ENCODE results near the gene FAM217B. TPM values are rescaled to one million over a fixed set of nuclear protein-coding genes. Genes with fewer than 3 reads are reported as not detected.

Gene FAM217B
- total and polyA plus RNA-seq, 2 donors (not counting 3 experiments of a cell fraction or from before 2014, with no cell fraction given) = 2.7 to 8.2 TPM

DNA sequence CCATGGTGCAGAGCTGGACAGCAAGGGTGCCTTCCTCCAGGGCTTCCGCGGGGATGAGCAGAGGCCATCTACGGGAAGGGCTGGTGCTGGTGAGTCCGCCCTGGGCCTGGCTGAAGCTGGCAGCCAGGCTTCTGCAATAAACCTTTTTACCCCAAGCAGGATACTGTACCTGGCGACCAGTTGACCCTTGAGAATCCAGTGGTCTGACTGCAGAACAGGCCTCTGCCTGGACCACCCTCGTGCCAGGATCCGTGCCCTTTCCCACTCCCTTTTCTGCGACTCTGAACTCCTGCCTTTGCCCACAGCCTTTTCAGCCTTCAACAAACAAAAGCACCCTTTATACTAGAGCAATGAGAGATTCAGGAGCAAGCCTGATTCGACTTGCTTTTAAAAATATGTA is 36.9 kb downstream of the FAM217B start:
- no peak overlapping the region for H3K4me3 ChIP-seq (replicated peaks in 1 of 3; ENCODE audit: insufficient read depth in 1 of 3, low read depth in 1 of 3, low read length in 3 of 3)
- no peak overlapping the region for H3K9ac ChIP-seq (replicated peaks; ENCODE audit: extremely low read depth, insufficient read depth, low read length)
- H3K4me2 ChIP-seq (ENCODE audit: insufficient read depth, low read length) = no peak overlapping the region
- intact Hi-C loops (cut with micrococcal nuclease) (no loop called here), dilution Hi-C loops (cut with MboI; ENCODE audit: extremely low pct_ligation_motif_present, low sequenced_read_pairs) (no loop called here)
- H3K79me2 ChIP-seq (ENCODE audit: control insufficient read depth, insufficient read depth, low read length) = no peaks in the 10 kb centered on the region
- H3K27ac ChIP-seq (ENCODE audit: insufficient read depth, low read depth, low read length) = no peak overlapping the region
- H2AFZ ChIP-seq (ENCODE audit: low read depth, low read length) = no peak overlapping the region
- no TSS peak for BruUV-seq (replicated peaks)
- CTCF ChIA-PET = no interaction called here
- no peaks in the 10 kb centered on the region for H3K4me1 ChIP-seq (ENCODE audit: control insufficient read depth, extremely low read depth, insufficient read depth, low read length)
- no peaks in the 10 kb centered on the region for H3K36me3 ChIP-seq (ENCODE audit: control insufficient read depth in 2 of 2, extremely low read depth in 1 of 2, insufficient read depth in 2 of 2, low read length in 2 of 2)
- H3K27me3 ChIP-seq (ENCODE audit: control insufficient read depth in 2 of 2, insufficient read depth in 2 of 2, low read length in 2 of 2) = no peaks in the 10 kb centered on the region
- FAIRE-seq (no peak), DNase-seq (ENCODE audit: low read depth, low spot score) (no peak)
- POLR2A ChIA-PET = no interaction called here
- no peaks in the 10 kb centered on the region for H3K9me1 ChIP-seq (replicated peaks; ENCODE audit: control insufficient read depth, extremely low read depth, insufficient read depth, low read length)
- H3K9me3 ChIP-seq (replicated peaks; ENCODE audit: control insufficient read depth, insufficient read depth, low read length) = no peaks in the 10 kb centered on the region
- TF ChIP-seq, protein P1, sequence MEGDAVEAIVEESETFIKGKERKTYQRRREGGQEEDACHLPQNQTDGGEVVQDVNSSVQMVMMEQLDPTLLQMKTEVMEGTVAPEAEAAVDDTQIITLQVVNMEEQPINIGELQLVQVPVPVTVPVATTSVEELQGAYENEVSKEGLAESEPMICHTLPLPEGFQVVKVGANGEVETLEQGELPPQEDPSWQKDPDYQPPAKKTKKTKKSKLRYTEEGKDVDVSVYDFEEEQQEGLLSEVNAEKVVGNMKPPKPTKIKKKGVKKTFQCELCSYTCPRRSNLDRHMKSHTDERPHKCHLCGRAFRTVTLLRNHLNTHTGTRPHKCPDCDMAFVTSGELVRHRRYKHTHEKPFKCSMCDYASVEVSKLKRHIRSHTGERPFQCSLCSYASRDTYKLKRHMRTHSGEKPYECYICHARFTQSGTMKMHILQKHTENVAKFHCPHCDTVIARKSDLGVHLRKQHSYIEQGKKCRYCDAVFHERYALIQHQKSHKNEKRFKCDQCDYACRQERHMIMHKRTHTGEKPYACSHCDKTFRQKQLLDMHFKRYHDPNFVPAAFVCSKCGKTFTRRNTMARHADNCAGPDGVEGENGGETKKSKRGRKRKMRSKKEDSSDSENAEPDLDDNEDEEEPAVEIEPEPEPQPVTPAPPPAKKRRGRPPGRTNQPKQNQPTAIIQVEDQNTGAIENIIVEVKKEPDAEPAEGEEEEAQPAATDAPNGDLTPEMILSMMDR (IDR thresholded peaks at IDR 0.05; ENCODE audit: extremely low read depth in 1 of 2, insufficient read depth in 1 of 2, low read depth in 1 of 2, low read length in 2 of 2) = no peak
- TF ChIP-seq POLR2A (IDR thresholded peaks at IDR 0.05; ENCODE audit: low read depth, low read length) (no peak), EZH2 (IDR thresholded peaks at IDR 0.05; ENCODE audit: borderline replicate concordance, low read depth, low read length, severe bottlenecking) (no peak), POLR2AphosphoS5 (IDR thresholded peaks at IDR 0.05; ENCODE audit: insufficient read depth, low read depth, low read length) (no peak), FOS (IDR thresholded peaks at IDR 0.05; ENCODE audit: borderline replicate concordance, insufficient read depth, low read length) (no peak), JUN (IDR thresholded peaks at IDR 0.05; ENCODE audit: borderline replicate concordance, insufficient read depth, insufficient read length, low read depth) (no peak), MYC (IDR thresholded peaks at IDR 0.05; ENCODE audit: low read depth, low read length) (no peak), GATA2 (IDR thresholded peaks at IDR 0.05; ENCODE audit: insufficient read depth, insufficient read length, low read depth, low read length) (no peak)
- TF ChIP-seq, protein P2, sequence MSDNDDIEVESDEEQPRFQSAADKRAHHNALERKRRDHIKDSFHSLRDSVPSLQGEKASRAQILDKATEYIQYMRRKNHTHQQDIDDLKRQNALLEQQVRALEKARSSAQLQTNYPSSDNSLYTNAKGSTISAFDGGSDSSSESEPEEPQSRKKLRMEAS (IDR thresholded peaks at IDR 0.05; ENCODE audit: insufficient read depth, insufficient read length) = no peak
- H4K20me1 ChIP-seq (replicated peaks; ENCODE audit: control insufficient read depth, extremely low read depth, insufficient read depth, low read length) = no peaks in the 10 kb centered on the region

All from endothelial cell of umbilical vein (primary cell).